Dedifferentiated amniotic fluid mesenchymal stem cell (primary cell): ENCODE results near the gene MRPL19.
"Not testable (repeated sequence)": the region's sequence is repeated elsewhere in the genome, so short reads cannot be mapped to it uniquely, and the experiment has no call there.

ENCODE experiments used
- DNase-seq: peaks from one replicate; pipeline ENCODE4 v3.0.0-alpha.2; 2016; ENCODE audit errors: extremely low spot score

The MRPL19 gene

DNA sequence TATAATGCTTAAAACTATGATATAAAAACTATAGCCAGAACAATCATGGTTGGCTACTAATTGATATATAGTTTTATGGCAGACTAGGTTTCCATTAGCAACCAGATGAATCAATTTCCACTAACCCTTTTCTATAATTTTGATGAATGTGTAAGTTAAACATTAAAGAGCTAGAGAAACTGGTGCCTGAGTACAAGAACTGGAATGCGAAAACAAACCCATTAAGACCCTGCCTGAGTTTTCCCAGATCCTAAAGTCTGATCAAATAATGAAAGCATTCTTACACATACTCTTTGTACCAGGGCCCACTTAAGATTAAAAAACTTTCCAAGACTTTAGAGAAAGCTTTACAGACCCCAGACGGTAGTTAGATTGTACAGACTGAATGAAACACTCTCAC, 21.3 kb downstream of the MRPL19 start:
- DNase-seq = no peak

DNA sequence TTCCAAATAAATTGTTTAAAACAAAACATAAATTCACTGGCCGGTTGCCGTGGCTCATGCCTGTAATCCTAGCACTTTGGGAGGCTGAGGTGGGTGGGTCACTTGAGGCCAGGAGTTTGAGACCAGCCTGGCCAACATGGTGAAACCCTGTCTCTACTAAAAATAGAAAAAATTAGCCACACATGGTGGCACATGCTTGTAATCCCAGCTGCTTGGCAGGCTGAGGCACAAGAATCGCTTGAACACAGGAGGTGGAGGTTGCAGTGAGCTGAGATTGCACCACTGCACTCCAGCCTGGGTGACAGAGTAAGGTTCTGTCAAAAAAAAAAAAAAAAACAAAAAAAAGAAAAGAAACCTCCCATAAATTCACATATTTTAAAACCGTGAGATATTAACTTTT, 28.8 kb downstream of the MRPL19 start:
- not testable (repeated sequence) for DNase-seq

DNA sequence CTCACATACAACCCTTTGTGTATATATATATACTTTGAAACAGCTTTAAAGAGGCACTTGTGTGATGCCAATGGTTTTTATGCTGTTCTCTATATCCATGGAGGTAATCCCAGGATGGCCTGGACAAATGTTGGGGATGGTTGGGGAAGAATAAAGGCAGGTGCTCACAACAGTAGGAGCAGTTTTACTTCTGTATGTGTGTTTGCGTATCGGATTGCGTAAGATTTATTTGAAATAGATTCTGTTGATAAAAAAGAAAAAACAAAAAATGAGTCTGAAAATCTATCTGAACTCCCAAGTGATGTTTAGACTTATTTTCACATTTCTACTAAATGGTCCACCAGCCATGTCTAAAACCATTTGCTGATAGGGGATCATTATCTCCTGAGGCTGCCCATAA, 29.3 kb downstream of the MRPL19 start:
- no peak for DNase-seq

DNA sequence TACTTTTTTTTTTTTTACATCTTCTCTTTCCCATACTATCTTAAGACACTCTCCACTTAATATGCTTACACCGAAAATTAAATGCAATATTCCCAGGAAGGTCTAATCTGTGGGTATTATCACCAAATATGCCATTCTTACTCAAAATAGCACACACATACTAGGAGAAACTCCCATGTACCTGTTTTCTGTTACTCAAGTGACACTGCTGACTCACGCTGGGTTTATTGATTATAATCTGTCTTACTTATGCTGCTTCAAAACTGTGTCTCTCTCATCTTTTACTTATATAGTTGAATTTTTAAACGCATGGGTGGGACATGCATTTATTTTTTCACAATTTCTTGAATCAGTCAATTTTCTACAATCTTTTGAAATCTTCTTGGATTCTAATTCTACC, 29.9 kb downstream of the MRPL19 start:
- no peak for DNase-seq

DNA sequence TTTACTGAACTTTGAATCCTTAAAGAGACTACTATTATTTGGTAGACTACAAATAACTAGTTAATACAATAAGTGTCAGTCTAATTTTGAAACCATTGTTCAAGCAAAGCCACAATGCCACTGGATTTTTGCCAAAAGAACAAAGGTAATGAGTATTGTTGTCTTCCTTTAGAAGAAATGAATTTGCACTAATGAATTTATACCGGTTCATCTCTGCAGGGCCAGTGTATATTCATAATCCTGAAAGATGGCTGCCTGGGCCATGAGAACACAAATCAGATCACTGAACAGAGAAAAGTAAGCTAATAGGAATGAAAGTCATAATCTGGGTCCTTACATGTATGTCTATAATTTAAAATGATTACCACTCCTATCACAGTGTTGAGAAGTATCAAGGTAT, 33.0 kb downstream of the MRPL19 start:
- DNase-seq = no peak

DNA sequence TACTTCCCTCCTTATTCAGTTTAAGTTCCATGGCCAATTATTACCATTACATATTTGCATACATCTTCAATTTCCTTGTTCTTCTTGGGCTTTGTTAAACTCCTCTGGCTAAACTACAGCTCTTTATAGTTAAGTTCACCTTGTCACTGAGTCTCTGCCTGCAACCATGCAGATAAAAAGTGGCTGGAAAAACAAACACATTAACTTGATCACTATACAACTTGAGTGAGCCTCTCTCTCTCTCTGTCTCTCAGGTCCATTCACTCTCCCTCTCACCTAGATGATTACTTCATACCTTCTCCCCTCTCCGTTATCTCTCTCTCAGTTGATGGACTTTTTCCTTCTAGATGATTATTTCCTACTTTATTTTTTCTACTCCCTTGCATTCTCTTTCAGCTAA, 33.8 kb downstream of the MRPL19 start:
- no peak for DNase-seq

DNA sequence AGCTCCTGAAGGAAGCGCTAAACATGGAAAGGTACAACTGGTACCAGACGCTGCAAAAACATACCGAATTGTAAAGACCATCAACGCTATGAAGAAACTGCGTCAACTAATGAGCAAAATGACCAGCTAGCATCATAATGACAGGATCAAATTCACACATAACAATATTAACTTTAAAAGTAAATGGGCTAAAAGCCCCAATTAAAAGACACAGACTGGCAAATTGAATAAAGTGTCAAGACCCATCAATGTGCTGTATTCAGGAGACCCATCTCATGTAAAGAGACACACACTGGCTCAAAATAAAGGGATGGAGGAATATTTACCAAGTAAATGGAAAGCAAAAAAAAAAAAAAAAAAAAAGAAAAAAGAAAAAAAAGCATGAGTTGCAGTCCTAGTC, 36.8 kb downstream of the MRPL19 start:
- not testable (repeated sequence) for DNase-seq

DNA sequence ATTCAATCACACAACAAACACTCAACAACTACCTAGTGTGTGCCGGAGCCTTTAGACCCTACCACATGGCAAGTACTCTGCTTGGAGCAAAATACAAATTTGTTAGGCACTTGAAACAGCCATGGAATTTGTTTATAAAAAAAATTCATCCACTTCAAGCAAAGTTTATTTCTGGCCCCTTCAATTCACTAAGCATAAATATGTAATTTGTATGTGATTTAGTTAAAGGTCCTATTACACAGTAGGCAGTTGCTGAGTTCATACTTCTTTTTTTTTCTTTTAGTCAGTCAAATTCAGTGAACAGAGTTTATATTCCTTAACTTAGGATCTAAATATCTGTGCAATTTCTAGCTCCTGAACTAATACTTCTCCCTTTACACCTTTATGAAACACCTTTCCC, 41.6 kb downstream of the MRPL19 start:
- no peak for DNase-seq

DNA sequence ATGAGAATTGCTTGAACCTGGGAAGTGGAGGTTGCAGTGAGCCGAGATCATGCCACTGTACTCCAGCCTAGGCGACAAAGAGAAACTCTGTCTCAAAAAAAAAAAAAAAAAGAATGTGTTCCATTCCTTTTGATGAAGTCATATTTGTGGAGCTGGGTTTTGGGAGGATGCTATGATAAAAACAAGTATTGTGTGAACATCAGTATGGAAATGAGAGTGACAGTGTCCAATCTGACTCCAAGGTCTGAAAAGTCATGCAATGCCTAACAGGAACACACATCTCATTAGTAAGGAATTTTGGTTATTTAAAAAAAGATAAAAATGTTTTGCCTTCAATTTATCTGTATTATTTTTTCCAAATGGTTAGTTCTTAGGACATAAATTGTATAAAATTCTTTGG, 52.3 kb downstream of the MRPL19 start:
- no peak for DNase-seq

DNA sequence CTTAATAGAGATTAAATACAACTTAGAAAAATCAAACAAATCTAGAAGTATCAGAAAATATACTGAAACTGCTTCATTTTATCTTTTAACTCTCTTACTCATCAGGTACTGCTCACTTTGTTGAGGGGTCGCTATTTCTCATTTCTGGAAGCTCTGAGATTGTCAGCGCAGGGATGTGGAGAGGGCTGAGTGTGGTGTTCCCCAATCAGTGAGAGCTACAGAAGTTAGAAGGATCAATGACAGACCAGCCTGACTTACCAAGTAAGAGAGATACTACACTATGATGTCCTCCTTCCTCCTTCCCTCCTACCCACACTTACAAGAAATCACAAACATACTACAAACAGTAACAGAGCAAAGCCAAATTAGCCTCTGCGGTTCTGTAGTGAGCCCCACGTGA, 56.0 kb downstream of the MRPL19 start:
- no peak for DNase-seq

DNA sequence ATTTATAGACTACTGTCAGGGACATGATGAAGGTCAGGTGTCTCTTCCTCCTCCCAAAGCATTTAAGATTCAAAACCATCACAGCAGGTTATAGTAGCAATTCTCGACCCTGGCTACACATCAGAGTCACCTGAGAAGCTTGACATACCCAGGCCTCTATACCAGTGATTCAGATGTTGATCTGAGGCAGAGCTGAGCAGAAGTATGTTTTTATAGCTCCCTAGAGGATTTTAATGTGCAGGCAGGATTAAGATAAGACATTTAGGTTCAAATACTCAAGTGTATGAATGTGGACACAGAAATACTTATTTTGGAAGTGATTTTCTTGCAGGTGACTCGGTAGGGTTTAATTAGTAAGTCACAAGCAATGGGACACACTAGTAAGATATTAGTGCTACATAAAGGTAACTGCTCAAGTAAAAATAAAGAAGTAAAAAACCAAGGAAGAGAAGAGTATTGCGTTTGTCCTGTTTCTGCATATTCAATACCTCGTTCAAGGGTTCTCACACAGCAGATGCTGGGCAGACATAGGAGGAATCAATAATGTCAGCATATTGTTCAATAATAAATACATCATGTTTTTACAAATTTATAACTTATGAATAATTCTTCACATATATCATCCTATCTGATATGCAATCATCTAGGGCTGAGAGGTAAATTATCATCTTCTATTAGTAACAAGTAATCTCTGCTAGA, 57.2 kb downstream of the MRPL19 start:
- DNase-seq = no peak

DNA sequence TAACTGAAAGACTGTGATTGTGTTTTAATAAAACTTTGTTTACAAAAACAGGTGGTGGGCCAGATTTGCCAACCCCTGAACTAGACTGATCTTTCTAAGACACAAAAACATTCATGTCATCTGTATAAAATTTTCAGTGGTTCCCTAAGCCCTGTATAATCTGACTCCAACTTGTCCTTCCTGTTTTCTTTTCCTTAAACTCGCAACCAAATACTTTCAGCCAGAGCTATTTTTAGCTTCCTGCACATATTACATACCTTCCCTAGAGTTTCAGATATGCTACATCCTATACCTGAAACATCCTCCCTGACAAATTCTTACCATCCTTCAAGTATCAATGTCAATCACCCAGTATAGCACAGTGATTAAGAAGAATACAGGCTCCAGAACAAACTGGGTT, 59.3 kb downstream of the MRPL19 start:
- no peak for DNase-seq

DNA sequence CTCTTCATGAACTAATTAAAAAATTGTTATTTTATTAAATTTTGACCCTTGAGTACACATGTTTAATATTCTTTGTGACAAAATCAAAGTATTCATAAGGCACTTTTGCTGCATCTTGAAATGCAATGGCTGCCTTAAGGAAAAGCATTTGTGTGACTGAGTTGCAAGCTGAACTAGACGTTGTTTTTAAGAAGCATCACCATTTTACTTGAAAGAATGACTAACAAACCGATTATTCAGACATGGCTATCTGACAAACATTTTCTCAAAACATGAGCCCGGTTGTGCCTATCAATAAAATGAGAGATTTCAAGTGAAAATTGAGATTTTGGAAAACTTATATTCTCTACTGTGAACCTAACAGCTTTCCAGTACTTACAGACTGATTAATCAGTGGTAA, 61.3 kb downstream of the MRPL19 start:
- no peak for DNase-seq

DNA sequence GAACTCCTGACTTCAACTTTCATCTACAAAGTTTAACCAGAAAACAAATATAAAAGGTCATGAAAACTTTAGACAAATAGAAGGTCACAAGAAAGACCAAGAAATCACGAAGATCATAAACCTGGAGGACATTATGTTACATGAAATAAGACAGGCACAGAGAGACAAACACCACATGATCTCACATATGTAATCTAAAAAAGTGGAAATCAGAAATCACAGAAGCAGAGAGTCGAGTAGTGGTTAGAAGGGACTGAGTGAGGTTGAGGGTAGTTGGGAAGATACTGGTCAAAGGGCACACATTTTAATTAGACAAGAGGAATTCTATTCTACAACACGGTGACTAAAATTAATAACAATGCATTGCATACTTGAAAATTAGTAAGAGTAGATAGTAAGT, 62.7 kb downstream of the MRPL19 start:
- no peak for DNase-seq

DNA sequence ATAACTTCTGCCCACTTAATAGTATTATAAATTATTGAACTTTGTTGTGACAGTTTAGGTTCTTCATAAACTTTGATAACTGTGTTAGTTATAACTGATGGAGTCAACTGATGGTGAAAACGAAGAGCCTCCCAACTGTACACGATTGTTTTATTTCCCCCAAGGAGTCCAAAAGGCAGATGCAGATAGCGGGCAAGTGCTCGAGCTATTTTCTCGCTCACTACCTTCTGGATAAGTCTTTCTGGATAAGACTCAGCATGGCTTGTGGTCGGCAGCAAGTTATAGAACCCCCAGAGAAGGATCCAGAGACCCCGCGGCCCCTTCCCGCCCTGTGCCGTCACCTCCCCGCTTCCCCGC, 63.6 kb downstream of the MRPL19 start:
- no peak for DNase-seq

DNA sequence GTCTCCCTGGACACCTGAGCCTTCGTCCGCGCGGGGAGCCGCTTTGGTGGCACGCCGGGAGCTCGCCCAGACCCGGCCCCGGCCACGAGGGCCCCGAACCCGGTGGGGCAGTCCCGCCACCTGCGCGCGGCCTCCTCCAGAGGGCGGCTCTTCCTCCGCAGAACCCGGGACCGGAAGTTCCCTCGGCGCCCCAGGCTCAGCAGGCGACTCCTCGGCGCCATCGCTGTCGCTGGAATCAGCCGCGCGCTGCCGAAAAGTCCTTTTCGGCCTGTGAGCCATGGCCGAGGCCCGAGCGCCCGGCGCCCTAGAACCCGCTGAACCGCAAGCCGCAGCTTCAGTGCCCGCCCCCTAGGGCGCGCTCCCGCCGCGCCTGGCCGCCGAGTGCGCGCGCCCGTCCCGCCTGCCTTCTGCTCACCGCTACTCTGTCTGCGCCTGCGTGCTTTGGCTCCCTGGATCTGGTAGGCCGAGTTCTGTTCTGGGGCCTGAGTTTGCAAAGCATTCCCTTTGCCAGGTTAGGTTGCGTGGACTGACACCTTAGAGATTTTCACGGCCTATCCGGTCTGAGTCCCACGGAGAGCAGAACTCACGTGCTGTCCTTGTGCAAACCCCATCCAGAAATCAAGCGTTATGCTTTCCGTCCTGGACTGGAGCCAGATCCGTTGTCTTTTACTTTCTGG, 64.1 kb downstream of the MRPL19 start, which contains the start of gene GCFC2:
GCFC2 (minus strand) TSS at position 339 of the 677 bp plus-strand sequence; CDS start at position 279, 60 bp downstream.
- peak; percentile 74 for DNase-seq

DNA sequence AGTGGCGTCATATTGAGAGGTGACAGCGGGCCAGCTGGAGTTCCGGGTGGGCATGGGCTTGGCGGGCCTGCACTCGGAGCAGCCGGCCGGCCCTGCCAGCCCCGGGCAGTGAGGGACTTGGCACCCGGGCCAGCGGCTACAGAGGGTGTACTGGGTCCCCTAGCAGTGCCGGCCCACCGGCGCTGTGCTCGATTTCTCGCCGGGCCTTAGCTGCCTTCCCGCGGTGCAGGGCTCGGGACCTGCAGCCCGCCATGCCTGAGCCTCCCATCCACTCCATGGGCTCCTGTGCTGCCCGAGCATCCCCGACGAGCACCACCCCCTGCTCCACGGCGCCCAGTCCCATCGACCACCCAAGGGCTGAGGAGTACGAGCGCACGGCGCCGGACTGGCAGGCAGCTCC, 65.0 kb downstream of the MRPL19 start:
- not testable (repeated sequence) for DNase-seq

DNA sequence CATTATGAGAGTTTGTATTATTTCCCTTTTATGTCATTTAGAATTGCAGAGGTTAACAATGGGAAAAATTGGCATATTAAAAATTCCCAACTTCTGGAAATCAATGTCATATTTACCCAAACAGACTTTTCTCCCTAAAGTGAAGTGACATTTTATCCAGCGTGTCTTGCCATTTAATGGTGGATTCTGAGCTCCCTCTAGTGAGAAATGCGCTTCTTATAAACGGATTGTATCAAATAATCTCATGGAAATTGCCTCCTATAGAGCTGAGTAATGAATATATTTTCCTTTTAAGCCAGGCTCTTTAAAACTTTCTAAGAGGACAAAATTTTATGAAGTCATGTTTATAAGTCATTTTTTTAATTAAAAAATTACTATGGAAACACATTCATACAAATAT, 69.8 kb downstream of the MRPL19 start:
- DNase-seq = no peak

DNA sequence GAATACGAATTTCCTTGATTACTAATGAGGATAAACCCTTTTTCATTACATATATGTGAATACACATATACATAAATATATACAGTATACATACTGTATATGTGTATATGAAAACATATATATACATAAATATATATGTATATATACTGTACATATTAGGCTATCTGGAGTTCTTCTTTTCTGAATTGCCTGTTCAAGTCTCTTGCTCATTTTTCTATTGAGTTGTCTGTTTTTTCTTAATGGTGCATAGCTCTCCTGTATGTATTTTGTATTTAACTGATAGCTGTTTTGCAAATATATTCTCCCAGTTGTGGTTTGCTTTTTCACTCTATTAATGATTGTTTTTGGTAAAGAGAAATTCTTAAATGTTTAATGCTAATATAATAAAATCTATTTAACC, 73.0 kb downstream of the MRPL19 start:
- no peak for DNase-seq

DNA sequence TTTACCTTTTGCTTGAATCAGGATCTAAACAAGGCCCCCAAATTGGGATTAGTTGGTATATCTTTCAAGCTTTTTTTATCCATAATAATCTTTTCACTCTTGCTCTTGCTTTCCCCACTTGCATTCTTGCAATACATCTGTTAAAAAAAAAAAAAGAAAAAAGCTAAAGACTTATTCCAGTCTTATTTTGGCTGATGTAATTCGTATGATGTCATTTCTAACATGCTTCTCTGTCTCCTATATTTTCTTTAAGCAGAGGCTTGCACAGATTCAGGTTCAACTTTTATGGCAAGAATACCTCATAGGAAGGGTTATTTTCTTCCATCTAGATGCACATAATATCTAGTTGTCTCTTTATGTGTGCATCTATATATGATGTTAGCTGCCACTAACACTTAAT, 73.9 kb downstream of the MRPL19 start:
- no peak for DNase-seq

DNA sequence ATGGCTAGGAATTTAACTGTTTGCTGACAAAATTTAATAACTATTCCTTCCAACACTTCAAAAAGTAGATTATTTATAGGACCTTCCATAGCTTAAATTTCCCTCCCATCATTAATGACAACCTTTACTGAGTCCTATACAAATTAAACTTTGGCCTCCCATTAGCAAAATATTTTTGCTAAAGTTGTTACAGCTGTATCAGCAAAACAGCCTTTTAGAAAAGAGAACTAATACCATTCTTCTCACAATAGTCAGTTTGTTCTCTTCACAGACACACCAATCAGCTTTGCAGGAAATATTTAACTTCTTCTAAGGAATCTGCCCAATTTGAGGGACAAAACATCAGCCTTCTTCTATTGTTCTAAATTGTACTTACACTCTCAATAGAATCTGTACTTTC, 76.1 kb downstream of the MRPL19 start:
- no peak for DNase-seq

DNA sequence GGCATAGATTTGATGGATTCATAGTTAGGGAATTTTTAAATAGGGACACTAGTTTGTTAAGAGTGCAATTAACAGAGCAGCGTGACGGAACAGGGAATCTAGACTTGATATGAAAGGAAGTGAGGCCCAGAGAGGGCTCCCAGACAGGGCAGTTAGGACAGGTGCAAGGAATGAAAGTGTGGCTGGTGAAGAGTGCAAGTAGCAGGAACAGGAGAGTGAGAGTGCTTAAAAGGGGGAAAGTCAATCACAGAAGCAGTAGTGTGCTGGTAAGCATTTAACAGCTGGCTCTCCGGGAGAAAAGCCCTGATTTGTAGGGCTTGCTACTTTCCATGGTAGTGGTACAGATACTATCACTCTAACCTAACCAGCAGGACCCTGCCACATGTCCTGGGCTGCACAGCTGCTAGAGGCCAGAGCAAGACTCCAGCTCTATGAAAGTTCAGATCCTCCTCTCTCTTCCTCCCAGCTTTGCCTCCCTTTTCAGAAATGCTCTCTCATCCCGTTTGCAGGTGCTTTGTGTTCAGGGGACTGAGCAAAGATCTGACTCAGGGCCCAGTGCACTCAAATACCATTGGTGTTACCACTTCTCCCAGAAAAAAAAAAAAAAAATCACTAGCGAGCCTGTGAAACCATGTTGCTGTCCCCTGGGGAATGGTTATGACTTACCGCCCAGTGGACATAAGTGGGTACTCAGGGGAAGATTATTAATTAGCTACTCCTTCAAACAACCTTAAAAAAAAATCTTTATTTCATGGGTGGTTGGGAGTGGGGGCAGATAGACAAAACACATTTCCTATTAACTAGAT, 82.2 kb downstream of the MRPL19 start:
- DNase-seq = no peak

DNA sequence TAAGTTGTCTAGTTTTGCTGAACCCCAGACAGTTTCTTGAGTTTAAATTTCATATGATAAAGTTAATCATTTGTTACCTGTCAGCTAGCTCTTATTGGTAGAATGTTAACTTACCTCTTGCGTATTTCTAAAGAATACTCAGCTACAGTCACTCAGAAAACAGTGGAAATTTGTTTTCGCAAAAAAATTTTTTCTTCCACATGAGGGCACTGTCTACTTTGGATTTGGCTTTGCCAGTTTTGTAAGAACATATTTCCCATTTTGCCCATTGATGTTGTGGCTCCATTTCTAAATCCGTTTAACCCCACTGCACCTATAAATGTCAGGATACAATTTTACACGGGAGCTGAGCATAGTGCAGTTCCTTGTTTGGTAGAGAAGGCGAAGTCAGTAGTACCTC, 83.3 kb downstream of the MRPL19 start:
- no peak for DNase-seq
